G401 (cell line): Measurements from ENCODE around the gene ELP4. TPM values are rescaled to one million over a fixed set of nuclear protein-coding genes. Genes with fewer than 3 reads are reported as not detected.

Source experiments
- DNase-seq: peaks from one replicate; pipeline ENCODE4 v3.0.0-alpha.2; 2015; ENCODE audit warnings: low spot score
- in situ Hi-C: cut with HindIII; loops from 2 replicates; pipeline ENCODE4 v1.10.0; 2016; ENCODE audit warnings: low sequenced_read_pairs, mixed read lengths
- total RNA-seq: library from RNA; depleted of rRNA; stranded (reverse); fragments of >200 nt; shearing (Covaris generic); gene quantifications from 2 replicates; pipeline ENCODE4 v1.2.3, GENCODE V29; 2014

Gene ELP4
- total RNA-seq, 1 experiment from 2014 or later, result 48.8 TPM

DNA sequence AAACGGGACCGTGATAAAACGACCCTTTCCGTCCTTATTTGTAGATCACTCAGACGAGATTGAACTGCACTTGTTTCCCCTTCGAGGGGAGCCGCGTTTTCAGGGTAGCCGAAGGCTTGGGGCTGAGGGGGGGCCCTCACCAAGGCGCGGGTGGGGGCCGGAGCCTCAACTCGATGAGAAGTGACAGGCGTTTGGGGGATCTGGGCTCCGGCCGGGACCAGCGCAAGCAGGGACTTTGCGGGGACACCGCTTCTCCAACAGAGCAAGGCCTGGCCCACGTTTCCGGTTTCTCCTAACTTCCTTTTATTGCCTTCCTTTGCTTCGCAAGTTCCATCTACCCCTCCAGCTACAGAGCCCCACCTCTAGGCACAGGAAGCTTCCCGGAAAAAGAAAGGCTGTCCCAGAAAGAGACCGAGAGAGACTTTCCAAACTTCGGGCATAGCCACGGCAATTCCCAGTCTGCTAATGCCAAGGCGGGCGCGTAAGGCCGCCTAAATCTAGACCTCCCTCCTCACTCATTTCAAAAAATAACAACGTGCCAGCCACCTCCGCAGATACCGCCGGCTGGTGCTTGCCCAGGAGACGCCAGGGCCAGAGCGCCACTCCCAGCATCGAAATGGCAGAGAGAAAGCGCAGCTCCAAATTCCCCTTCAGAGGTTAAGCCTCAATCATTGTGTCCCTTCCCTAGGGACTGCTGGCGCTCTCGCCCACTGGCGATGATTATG, 294.9 kb downstream of the ELP4 start:
- DNase-seq, result peak; percentile 78
- in situ Hi-C loops, result no loop called here

DNA sequence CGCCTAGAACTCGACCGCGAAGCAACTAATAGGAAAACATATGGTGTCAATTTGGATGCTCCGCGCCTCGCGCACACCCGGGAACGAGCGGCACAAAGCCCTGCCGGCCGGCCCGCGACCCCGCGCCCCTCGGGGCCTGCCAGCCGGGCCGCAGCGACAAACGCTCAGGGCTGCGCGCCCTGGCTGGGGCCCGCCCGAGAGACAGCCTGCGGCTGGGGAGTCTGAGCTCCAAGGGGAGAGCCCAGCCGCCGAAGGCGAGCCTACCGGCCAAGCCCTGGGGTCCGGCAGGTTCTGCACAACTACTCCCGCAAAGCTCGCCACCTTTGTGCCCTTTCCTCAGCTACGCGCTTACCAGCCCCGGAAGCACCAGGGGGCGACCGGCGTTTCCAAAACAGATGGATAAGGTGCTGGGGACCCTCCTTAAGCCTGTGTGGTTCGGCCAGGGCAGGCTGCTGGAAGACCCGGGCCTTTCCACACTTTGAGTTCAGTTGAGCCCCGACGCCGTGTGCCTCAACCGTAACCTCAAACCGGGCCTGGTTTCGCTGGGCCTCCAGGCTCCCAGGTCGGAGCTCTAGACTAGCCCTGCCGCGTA, 295.6 kb downstream of the ELP4 start:
- in situ Hi-C loops, result no loop called here
- peak; percentile 19 for DNase-seq

GRCh38 chr11:31805629-31806185, 296.1 kb downstream of the ELP4 start:
- in situ Hi-C loops, result no loop called here
- DNase-seq, result peak; percentile 28

- in situ Hi-C loops, result no loop called here
- DNase-seq, result peak; percentile 19
Observed at GRCh38 chr11:31806186-31806927, 296.8 kb downstream of the ELP4 start.

DNA sequence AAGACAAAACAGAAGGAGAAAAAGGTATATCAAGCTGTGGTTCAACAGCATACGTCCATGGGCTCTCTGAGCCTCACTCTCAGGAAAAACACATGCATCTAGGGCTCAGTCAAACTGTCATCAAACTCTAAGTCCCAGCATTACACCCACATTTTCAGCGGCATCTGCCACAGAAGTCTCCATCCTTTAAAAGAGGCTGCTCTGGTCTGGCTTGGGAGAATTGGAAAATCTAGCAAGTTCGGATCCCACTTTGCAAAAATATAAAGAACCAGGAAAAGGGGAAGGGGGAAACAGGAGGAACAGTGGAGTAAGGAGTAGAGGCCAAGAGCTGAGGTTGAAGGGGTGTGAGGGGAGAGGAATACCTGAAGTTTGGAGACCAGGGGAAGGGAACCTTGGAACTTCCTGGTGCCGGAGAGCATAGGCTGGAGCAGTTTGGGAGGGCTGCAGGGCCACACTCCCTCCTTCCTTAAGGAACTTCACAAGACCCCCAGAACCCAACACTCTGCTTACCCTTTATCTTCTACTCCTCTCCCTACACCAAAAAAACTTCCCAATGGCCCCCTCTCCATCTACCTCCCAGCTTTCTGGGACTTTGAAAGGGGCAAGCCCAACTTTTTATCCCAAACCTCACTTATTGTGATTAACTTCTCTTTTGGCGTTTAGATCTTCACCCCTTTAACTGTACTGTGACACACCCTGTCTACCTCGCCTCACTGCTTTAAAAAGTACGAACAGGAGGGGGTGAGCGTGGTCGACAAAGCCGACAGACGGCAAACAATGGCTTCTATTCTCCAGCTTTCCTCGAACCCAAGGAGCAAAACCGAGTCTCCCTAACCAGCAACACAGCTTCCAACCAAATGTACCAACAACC, 297.6 kb downstream of the ELP4 start:
- in situ Hi-C loops, result no loop called here
- DNase-seq, result peak; percentile 19

DNA sequence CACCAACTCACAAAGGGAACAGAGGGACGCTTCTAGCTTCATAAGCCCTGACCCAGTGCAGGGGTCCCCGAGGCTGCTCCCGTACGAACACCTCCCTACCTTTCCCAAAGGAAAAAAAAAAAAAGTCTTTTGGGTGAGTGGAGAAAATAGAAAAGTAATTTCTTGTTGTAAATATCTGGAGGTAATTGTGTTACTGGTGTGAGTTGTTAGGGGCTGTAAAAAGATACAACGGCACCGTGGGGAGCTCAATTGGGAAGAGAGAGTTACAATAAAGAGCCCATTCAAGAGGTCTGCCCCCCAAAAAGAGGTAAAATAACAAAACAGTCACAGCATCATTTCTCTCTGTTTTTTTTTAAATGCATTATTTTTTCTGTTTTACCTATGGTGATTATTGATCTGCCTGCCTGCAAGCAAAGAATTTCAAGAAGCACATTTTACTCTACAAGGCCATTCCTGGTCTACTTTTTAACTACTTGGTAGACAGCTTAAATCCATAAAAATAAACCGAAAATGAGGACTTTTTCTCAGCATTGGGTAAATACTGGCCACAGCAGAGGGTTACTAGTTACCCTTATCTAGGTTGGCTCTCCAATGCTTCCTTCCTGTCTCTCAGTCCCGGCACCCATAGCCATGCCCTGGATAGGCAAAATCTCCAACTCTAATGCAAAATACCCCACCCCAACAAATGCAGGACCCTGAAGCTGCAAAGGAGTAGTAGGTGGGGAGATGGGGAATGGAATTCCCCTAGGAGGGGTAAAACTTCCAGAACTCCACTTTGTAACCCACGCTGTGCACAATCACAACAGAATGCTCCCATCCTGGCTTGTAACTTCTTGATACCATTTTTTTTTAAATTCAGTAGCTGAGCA, 298.5 kb downstream of the ELP4 start:
- DNase-seq, result no peak
- in situ Hi-C loops, result no loop called here

- peak; percentile 32 for DNase-seq
- in situ Hi-C loops, result no loop called here
Observed at GRCh38 chr11:31808721-31809540, 299.4 kb downstream of the ELP4 start.

GRCh38 chr11:31809541-31809856, 299.9 kb downstream of the ELP4 start:
- in situ Hi-C loops, result no loop called here

GRCh38 chr11:31809857-31810778, 300.6 kb downstream of the ELP4 start:
- in situ Hi-C loops, result no loop called here
- peak; percentile 54 for DNase-seq

More at GRCh38 chr11:31809541-31809856, 299.9 kb downstream of the ELP4 start:
- DNase-seq, result no peak

DNA sequence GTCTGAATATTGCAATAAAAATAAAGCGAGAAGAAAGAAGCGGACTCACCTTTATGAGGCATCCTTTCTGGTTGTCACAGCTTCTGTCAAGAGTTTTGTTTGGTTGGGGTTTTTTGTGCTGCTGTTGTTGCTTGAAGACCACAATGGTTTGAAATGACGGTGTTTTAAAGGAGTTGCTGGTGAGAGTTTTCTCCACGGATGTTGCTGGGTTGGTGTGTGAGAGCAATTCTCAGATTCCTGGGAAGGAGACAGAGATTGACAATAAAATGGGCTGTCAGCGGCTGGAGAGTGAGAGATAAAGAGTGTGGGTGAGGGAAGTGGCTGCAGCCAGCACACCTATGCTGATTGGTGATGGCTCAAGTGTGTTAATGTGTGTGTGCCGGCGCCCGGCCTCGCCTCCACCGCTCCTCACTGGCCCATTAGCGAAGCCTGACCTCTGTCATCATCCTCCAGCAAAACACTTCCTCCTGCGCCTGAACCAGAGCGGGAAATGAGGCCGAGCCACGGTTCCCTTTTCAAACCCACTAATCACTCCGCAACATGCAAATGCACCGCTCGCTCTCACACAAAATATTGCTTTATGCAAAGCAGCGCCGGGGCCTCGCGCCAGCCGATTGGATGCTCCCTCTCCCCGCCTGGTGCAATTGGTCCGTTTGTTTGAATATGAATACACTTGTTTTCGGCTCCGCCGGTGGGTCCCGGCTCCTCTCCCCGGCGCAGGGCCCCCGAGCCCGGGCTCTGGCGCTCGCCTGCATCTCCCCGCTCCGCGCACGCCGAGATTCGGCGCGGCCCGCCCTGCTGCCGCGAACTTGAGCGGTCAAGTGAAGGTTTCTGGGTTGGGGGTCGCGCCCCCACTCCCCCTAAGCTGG, 301.4 kb downstream of the ELP4 start, which contains the start of gene PAX6:
Gene PAX6, minus strand, starts transcription at position 544 of the 869 bp plus-strand sequence. CDS start 4,911 bp downstream, outside the sequence.
- DNase-seq, result peak; percentile 99
- in situ Hi-C loops, result no loop called here

DNA sequence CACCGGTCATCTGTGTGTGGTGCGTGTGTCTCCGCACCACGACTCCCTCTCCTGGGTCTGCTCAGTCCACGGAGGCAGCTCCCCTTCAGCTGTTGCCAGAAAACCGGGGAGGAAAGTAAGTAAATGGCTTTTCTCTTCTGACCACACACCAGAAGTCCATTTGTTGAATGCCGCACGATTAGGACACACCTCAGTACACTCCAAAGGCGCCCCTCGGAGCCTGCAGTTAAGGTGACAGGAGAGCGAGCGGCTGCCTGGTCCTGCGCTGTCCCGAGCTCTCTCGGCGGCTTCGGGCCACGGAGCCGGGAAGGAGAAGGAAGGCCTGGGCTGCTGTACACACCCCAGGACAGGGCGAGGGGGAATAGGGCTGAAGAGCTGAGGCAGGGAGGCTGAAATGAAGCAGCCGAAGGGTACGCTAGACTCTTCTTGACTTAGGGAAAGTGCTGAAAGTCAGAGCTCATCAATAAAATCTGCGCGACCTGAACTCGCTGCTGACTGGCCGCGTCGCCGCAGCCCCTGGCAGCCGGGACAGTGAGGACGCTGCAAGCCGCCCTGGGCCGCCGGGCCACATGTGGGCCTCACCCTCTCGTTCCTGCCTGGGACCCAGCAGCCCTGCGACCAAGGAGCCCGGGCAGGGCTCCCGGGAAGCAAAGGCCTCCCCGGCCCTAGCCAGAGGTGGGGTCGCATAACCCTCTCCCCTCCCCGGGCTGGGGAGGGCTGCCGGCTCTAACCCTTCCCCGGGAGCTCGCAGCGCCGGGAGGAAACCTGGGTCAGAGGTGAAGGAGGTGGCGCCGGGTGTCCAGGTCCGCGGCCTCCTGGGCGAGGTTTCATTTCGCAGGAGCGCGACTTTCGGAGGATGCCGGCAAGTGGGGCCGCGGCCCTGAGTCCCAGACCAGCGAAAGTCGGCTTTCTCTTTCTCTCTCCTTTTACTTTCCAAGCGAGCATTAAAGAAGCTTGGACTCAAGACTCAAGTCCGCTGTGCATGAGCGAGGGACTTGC, 303.1 kb downstream of the ELP4 start:
- in situ Hi-C loops, result no loop called here
- DNase-seq, result peak; percentile 80

- peak; percentile 55 for DNase-seq
- in situ Hi-C loops, result no loop called here
Observed at GRCh38 chr11:31813391-31814175, 304.0 kb downstream of the ELP4 start.

DNA sequence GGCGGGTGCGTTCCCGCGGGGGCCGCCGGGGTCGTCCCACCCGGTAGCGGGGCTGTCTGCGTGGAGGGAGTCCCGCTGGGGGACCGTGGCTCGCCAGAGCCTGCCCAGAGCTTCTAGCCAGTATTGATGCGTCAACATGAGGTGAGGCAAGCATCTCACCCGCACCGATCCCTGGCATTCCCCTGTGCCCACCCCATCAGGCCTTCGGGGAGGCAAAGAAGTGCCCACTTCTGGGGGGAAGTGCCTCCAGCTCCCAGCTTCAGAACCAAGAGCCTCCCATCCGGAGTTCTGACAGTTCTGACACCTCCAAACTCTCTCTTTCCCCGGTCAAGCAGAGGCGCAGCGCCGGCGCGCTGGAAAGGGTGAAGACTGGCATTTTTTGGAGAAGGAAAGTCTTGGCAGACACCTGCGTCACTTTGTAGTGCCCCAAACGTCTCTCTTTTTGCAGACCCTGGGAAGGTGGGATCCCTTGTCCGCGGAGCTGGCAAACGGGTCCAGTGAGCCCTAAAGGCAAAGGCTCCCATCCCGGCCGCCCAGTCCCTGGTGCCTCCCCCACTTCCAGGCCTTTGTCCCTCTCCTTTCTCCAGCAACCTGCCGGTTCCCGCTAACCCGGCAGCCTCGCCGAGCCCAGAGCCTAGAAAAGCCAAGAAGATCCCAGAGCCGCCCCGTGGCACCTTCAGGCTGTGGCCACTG, 304.8 kb downstream of the ELP4 start:
- in situ Hi-C loops, result no loop called here
- peak; percentile 57 for DNase-seq
